Measurements from ENCODE around the gene NSUN5.
"Not testable (repeated sequence)": the region's sequence is repeated elsewhere in the genome, so short reads cannot be mapped to it uniquely, and the experiment has no call there.

The NSUN5 gene

GRCh38 chr7:73308665-73309214, at the start of gene NSUN5:
NSUN5 (minus strand) TSS chr7:73308826; CDS start chr7:73308790, 36 bp downstream.
- peak; percentile 94 for DNase-seq (ENCODE audit: low spot score)

- no peak for DNase-seq (ENCODE audit: low spot score)
Observed at GRCh38 chr7:73356159-73356558, 47.5 kb upstream of the NSUN5 start.

- no peak for DNase-seq (ENCODE audit: low spot score)
Observed at GRCh38 chr7:73354821-73355220, 46.2 kb upstream of the NSUN5 start.

- no peak for DNase-seq (ENCODE audit: low spot score)
Observed at GRCh38 chr7:73354196-73354595, 45.6 kb upstream of the NSUN5 start.

GRCh38 chr7:73353243-73353642, 44.6 kb upstream of the NSUN5 start:
- DNase-seq (ENCODE audit: low spot score), result no peak

- DNase-seq (ENCODE audit: low spot score), result no peak
Observed at GRCh38 chr7:73352784-73353183, 44.2 kb upstream of the NSUN5 start.

GRCh38 chr7:73351447-73352167, 43.0 kb upstream of the NSUN5 start:
- DNase-seq (ENCODE audit: low spot score), result no peak

- DNase-seq (ENCODE audit: low spot score), result no peak
Observed at GRCh38 chr7:73350306-73351068, 41.9 kb upstream of the NSUN5 start.

GRCh38 chr7:73349763-73350162, 41.1 kb upstream of the NSUN5 start:
- no peak for DNase-seq (ENCODE audit: low spot score)

GRCh38 chr7:73345951-73346350, 37.3 kb upstream of the NSUN5 start:
- DNase-seq (ENCODE audit: low spot score), result no peak

- no peak for DNase-seq (ENCODE audit: low spot score)
Observed at GRCh38 chr7:73345538-73345937, 36.9 kb upstream of the NSUN5 start.

GRCh38 chr7:73343671-73344380, 35.2 kb upstream of the NSUN5 start:
- no peak for DNase-seq (ENCODE audit: low spot score)

- no peak for DNase-seq (ENCODE audit: low spot score)
Observed at GRCh38 chr7:73342645-73343044, 34.0 kb upstream of the NSUN5 start.

GRCh38 chr7:73341877-73342276, 33.3 kb upstream of the NSUN5 start:
- peak; percentile 8 for DNase-seq (ENCODE audit: low spot score)

GRCh38 chr7:73340514-73340913, 31.9 kb upstream of the NSUN5 start:
- no peak for DNase-seq (ENCODE audit: low spot score)

- DNase-seq (ENCODE audit: low spot score), result no peak
Observed at GRCh38 chr7:73338321-73338720, 29.7 kb upstream of the NSUN5 start.

GRCh38 chr7:73332447-73332846, 23.8 kb upstream of the NSUN5 start:
- no peak for DNase-seq (ENCODE audit: low spot score)

- no peak for DNase-seq (ENCODE audit: low spot score)
Observed at GRCh38 chr7:73330772-73331171, 22.1 kb upstream of the NSUN5 start.

GRCh38 chr7:73329861-73330581, 21.4 kb upstream of the NSUN5 start:
- no peak for DNase-seq (ENCODE audit: low spot score)

GRCh38 chr7:73328696-73329095, 20.1 kb upstream of the NSUN5 start:
- no peak for DNase-seq (ENCODE audit: low spot score)

GRCh38 chr7:73327922-73328321, 19.3 kb upstream of the NSUN5 start, which contains the start of the genes FKBP6 and TRIM50:
FKBP6 (plus strand) TSS chr7:73328161; CDS start chr7:73328429, 268 bp downstream.
TRIM50 (minus strand) TSS chr7:73328082; CDS start chr7:73324787, 3,295 bp downstream.
- DNase-seq (ENCODE audit: low spot score), result not testable (repeated sequence)

GRCh38 chr7:73327449-73327848, 18.8 kb upstream of the NSUN5 start:
- not testable (repeated sequence) for DNase-seq (ENCODE audit: low spot score)

Data from activated CD4-positive, alpha-beta T cell treated with anti-CD3 and anti-CD28 coated beads, Interleukin-2, Interleukin-4, amounts not matched to agents 100 ng/mL and 50 ng/mL, durations not matched to agents 16 hours and 8 hours (primary cell).